ENCODE measurements around the gene DAPK1. TPM values are rescaled to one million over a fixed set of nuclear protein-coding genes. Genes with fewer than 3 reads are reported as not detected.

The DAPK1 gene
- total and polyA plus RNA-seq, 10 of the 15 experiments (the other 5 are each of a cell fraction or from before 2014, with no cell fraction given) = 8.2 to 94.7 (median 51.6) TPM

GRCh38 chr9:87481890-87482855 is 15.5 kb upstream of the DAPK1 start (continued):
- TF ChIP-seq KAT2A (conservative IDR thresholded peaks at IDR 0.05; ENCODE audit: control insufficient read depth, low read depth, low read length) (no peak), TARDBP (IDR thresholded peaks at IDR 0.05; ENCODE audit: borderline replicate concordance) (no peak), HCFC1 (IDR thresholded peaks at IDR 0.05; ENCODE audit: low read length) (no peak), EZH2 (IDR thresholded peaks at IDR 0.05; ENCODE audit: borderline replicate concordance, control insufficient read depth, low read depth, low read length) (no peak), SUPT20H (IDR thresholded peaks at IDR 0.05; ENCODE audit: borderline replicate concordance, control insufficient read depth, low read depth, low read length) (no peak), EP300 (IDR thresholded peaks at IDR 0.05; ENCODE audit: borderline replicate concordance in 1 of 2, control insufficient read depth in 1 of 2, low read depth in 2 of 2, low read length in 2 of 2) (no peak)

- intact Hi-C loops (cut with micrococcal nuclease; ENCODE audit: unreplicated experiment) (no loop called here), in situ Hi-C loops (cut with MboI) (no loop called here)
- Histone ChIP-seq H3K9me3 (replicated peaks; ENCODE audit: control insufficient read depth, insufficient read depth, low read length) (no peaks in the 10 kb centered on the region), H4K20me1 (ENCODE audit: control insufficient read depth, insufficient read depth) (no peaks in the 10 kb centered on the region), H3K27ac (ENCODE audit: control insufficient read depth, insufficient read depth) (no peak overlapping the region), H3K36me3 (ENCODE audit: control insufficient read depth in 2 of 2, insufficient read depth in 2 of 2, low read length in 1 of 2) (no peaks in the 10 kb centered on the region), H3K9ac (ENCODE audit: control insufficient read depth, insufficient read depth, low read length) (no peak overlapping the region), H2AFZ (ENCODE audit: control insufficient read depth, low read depth, low read length) (no peak overlapping the region), H3K79me2 (ENCODE audit: control insufficient read depth, insufficient read depth, low read length) (no peaks in the 10 kb centered on the region), H3K4me1 (ENCODE audit: control insufficient read depth, insufficient read depth, low read length) (no peaks in the 10 kb centered on the region), H3K4me2 (ENCODE audit: control insufficient read depth, insufficient read depth) (no peak overlapping the region), H3K4me3 (no peak overlapping the region), H3K27me3 (replicated peaks in 1 of 2; ENCODE audit: control insufficient read depth in 2 of 2, insufficient read depth in 2 of 2, low read length in 1 of 2) (no peaks in the 10 kb centered on the region)
- no TSS peak for BruUV-seq (replicated peaks)
- DNase-seq (ENCODE audit: low read depth, low spot score) = no peak
- POLR2A ChIA-PET = interaction anchor here (1.5 kb wide), 1 partner anchor 24 kb away, joined by 3 read pairs; no protein-coding TSS in a partner anchor
- RAD21 ChIA-PET (ENCODE audit: unreplicated experiment) = no interaction called here
- CTCF ChIA-PET = no interaction called here
- no peak for ATAC-seq
- FAIRE-seq = no peak
- SMC1A ChIA-PET (ENCODE audit: uncharacterized antibody, unreplicated experiment) = no interaction called here
- TF ChIP-seq DPF2 (IDR thresholded peaks at IDR 0.05) = no peak
- no peak for TF ChIP-seq YBX1 (IDR thresholded peaks at IDR 0.05)
- no peak for TF ChIP-seq RELB (IDR thresholded peaks at IDR 0.05; ENCODE audit: low read depth)
- TF ChIP-seq STAT3 (IDR thresholded peaks at IDR 0.05; ENCODE audit: low read depth, low read length) = no peak
- TF ChIP-seq SRF (IDR thresholded peaks at IDR 0.05; ENCODE audit: low read depth in 2 of 2, low read length in 2 of 2) = no peak
- TF ChIP-seq EGR1 (IDR thresholded peaks at IDR 0.05; ENCODE audit: borderline replicate concordance in 1 of 2, low read depth in 2 of 2, low read length in 2 of 2) = no peak
- no peak for TF ChIP-seq POLR2AphosphoS5 (IDR thresholded peaks at IDR 0.05; ENCODE audit: low read length)
- no peak for TF ChIP-seq BRCA1 (IDR thresholded peaks at IDR 0.05; ENCODE audit: low read depth, low read length)
- TF ChIP-seq MYB (IDR thresholded peaks at IDR 0.05; ENCODE audit: borderline replicate concordance, low read depth, low read length) = no peak
- TF ChIP-seq USF2 (IDR thresholded peaks at IDR 0.05; ENCODE audit: borderline replicate concordance, low read depth, low read length) = no peak
- no peak for TF ChIP-seq ZZZ3 (IDR thresholded peaks at IDR 0.05; ENCODE audit: control insufficient read depth, insufficient read length, low read depth)
- TF ChIP-seq NRF1 (conservative IDR thresholded peaks at IDR 0.05; ENCODE audit: low read depth, low read length) = no peak
Observed at GRCh38 chr9:87490225-87490624, 7.4 kb upstream of the DAPK1 start.
